ENCODE data around the gene WNT7B. TPM values are rescaled to one million over a fixed set of nuclear protein-coding genes. Genes with fewer than 3 reads are reported as not detected.

WNT7B gene
- total RNA-seq, 4 donors from 2014 or later: not detected

GRCh38 chr22:45966895-45967365 lies 10.0 kb downstream of the WNT7B start:
- TF ChIP-seq, protein P1, sequence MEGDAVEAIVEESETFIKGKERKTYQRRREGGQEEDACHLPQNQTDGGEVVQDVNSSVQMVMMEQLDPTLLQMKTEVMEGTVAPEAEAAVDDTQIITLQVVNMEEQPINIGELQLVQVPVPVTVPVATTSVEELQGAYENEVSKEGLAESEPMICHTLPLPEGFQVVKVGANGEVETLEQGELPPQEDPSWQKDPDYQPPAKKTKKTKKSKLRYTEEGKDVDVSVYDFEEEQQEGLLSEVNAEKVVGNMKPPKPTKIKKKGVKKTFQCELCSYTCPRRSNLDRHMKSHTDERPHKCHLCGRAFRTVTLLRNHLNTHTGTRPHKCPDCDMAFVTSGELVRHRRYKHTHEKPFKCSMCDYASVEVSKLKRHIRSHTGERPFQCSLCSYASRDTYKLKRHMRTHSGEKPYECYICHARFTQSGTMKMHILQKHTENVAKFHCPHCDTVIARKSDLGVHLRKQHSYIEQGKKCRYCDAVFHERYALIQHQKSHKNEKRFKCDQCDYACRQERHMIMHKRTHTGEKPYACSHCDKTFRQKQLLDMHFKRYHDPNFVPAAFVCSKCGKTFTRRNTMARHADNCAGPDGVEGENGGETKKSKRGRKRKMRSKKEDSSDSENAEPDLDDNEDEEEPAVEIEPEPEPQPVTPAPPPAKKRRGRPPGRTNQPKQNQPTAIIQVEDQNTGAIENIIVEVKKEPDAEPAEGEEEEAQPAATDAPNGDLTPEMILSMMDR (IDR thresholded peaks at IDR 0.05; ENCODE audit: low read depth): no peak

DNA sequence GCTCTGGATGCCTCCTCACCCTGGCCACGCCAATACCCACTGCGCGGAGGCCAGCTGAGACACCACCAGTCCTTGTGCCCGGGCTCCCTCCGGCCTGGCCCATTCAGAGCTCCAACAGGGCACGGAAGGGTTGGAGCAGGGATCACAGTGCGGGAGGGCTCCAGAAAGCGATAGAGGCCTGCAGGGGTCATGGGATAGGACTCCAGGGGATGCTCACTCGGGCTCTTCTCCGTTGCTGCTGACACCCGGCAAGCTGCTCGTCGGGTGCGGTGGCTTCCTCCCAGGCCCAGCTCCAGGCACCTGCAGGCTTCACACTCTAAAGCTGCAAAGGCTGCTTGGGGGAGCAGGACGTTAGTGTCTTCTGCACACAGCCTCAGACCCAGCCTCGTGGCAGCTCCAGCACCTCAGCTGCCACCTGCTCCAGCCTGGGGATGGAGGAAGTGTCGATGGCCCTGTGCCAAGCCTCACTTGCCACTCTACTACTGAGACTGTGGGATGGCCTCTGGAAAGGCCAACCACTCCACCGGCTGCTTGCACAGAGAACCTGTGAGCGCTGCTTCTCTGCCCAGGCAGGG lies 10.6 kb downstream of the WNT7B start:
- TF ChIP-seq, protein P1 (IDR thresholded peaks at IDR 0.05; ENCODE audit: low read depth): no peak

- TF ChIP-seq, protein P1 (IDR thresholded peaks at IDR 0.05; ENCODE audit: low read depth): no peak
Observed at GRCh38 chr22:45965563-45965962, 11.4 kb downstream of the WNT7B start.

GRCh38 chr22:45964926-45965527 lies 11.9 kb downstream of the WNT7B start:
- TF ChIP-seq, protein P1 (IDR thresholded peaks at IDR 0.05; ENCODE audit: low read depth): no peak

DNA sequence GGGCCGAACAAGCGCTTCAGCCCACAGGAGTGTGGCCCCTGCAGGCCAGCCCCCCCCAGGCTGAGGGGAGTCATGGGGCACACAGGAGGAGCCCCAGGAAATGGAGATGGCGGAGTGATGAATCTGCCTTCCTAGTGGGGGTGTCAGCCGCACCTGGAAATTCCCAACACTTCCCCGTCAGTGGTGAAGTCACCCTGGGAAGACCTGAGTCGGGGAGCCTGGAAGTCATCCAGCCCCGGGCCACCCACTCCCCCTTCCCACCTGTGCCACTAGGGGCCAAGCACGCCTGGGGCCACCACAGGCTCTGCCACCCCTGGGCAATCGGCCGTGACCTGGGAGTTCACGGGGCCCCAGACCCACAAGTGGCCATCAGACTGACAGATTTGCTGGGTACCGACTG lies 12.6 kb downstream of the WNT7B start:
- TF ChIP-seq, protein P1 (IDR thresholded peaks at IDR 0.05; ENCODE audit: low read depth): no peak

DNA sequence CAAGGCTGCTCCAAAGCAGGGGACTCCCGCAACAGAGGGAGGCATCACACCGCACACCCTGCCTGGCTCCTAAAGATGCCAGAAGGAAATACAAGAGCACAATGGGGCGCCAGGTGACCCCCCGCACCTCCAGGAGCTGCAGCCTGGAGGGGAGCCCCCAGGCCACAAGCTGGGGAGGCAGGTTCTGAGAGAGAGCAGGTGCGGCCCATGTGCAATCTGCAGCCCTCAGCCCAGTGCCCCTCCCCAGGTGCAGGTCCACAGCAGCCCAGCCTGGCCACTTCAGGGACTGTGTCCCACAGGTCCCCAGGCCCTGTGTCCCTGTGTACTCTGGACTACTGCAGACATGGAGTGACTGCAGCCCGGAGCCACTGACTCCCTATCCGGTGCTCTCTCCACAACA lies 13.1 kb downstream of the WNT7B start:
- TF ChIP-seq, protein P1 (IDR thresholded peaks at IDR 0.05; ENCODE audit: low read depth): no peak

DNA sequence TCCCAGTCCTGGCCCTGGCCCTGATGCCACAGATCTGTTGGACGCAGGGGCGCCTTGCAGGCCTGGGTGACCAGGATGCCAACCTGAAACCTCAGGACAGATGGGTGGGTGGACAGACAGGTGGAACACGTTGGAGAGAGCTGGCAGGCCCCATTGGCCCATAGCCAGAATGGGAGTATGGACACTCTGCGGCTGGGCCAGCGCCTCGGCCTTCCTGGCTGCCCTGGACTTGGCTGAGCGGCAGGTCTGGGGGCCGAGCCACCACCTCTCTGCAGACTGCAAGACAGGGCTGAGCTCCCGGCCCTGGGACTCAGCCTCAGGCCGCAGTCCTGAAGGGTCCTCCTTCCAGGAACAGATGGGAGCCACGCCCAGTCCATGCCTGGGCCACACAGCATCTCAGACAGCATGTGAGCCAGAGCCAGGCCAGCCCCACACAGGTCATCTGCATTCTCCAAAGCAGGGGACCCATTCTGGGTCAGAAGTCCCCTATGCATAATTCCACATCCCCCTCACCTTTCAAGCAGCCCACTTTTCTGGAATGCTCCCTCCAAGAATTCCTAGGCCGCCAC lies 14.1 kb downstream of the WNT7B start:
- TF ChIP-seq, protein P1 (IDR thresholded peaks at IDR 0.05; ENCODE audit: low read depth): no peak

All from subcutaneous adipose tissue (tissue), 4 donors.